ENCODE measurements around the gene COX6B1.
A peak's percentile ranks its signal among the peaks of the same experiment; 100 is the strongest.
"Not testable (repeated sequence)": the region's sequence is repeated elsewhere in the genome, so short reads cannot be mapped to it uniquely, and the experiment has no call there.

Gene COX6B1

GRCh38 chr19:35666251-35666913 lies 18.3 kb downstream of the COX6B1 start, which contains the start of gene UPK1A:
UPK1A (plus strand) TSS chr19:35666517; CDS start chr19:35666813, 296 bp downstream.
- no peak for FAIRE-seq

DNA sequence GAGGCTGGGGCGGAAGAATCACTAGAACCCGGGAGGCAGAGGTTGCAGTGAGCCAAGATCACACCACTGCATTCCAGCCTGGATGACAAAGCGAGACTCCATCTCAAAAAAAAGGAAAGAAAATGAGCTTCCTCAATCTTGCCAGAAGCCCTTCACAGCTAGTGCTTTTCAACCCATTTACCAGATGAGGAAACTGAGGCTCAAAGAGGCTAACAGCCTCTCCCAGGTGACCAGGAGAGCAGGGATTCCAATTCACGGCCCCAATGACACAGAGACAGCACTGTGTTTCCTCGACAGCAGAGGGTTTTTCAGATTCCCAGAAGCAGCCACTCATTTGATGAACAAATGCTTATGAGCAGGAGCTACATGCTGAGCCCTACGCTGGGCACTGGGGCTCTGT lies 21.4 kb downstream of the COX6B1 start:
- no peak for FAIRE-seq

DNA sequence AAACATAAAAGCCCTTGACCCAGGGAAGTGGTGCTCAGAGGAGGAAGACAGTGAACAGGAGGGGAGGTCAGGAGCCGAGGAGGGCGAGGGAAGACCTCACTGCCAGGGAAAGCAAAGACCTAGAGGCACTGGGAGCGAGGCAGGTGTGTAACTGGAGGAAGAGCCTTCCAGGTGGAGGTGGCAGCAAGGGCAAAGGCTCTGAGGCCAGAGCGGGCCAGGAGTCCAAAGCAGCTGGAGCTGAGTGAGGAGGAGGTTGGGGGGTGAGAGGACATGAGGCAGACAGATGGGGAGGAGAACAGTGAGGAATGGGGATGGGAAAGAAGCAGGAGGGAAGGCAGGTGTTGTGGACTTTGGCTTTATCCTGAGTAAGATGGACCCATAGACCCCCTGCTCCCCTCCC lies 21.9 kb downstream of the COX6B1 start:
- no peak for FAIRE-seq

- FAIRE-seq, result no peak
These were observed 22.6 kb downstream of the COX6B1 start for GRCh38 chr19:35670686-35671085.

GRCh38 chr19:35671818-35672217 lies 23.7 kb downstream of the COX6B1 start:
- no peak for FAIRE-seq

DNA sequence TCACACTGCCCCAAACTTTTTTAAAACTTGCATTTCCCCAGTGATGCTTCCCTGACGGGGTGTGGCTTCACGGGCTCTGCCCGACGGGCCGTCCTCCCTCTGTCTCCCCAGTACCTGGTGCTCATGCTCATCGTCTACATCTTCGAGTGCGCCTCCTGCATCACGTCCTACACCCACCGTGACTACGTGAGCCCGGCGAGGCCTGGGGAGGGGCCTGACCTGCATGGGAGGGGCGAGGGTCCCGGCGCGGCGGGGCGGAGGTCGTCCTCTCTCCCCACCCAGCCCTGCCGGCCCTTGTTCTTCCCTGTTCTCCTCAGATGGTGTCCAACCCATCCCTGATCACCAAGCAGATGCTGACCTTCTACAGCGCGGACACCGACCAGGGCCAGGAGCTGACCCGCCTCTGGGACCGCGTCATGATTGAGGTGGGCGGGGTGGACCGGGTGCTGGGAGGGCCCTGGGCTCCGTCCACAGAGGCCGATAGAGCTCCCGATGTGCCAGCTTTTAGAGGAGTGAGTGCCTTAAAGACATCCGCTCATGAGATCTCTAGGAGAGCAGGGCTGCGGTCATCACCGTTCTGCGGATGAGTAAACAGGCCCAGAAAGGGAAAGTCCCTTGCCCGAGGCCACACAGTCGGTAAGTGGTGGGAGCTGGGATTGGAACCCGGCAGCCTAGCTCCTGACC lies 25.1 kb downstream of the COX6B1 start:
- peak; percentile 27 for FAIRE-seq

DNA sequence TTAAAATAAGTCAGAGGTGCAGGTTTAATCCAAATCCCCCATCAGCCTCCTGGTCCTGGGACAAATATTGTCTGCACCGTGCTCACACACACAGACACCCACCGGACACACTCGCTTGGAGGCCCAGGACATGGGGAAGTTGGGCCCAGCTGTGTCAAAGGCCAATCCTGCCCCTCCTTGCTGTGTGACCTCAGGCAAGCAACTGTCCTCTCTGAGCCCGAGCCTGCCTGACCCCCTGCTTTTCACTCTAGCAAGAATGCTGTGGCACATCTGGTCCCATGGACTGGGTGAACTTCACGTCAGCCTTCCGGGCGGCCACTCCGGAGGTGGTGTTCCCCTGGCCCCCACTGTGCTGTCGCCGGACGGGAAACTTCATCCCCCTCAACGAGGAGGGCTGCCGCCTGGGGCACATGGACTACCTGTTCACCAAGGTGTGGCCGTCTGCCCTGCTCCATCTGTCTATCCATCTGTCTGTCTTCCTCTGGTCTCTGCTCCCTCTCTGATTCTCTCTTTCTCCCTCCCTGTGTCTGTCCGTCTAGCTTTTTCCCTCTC lies 27.5 kb downstream of the COX6B1 start:
- no peak for FAIRE-seq

- FAIRE-seq, result no peak
These were observed 41.7 kb downstream of the COX6B1 start for GRCh38 chr19:35689836-35690235.

GRCh38 chr19:35691106-35691505 lies 43.0 kb downstream of the COX6B1 start:
- not testable (repeated sequence) for FAIRE-seq

DNA sequence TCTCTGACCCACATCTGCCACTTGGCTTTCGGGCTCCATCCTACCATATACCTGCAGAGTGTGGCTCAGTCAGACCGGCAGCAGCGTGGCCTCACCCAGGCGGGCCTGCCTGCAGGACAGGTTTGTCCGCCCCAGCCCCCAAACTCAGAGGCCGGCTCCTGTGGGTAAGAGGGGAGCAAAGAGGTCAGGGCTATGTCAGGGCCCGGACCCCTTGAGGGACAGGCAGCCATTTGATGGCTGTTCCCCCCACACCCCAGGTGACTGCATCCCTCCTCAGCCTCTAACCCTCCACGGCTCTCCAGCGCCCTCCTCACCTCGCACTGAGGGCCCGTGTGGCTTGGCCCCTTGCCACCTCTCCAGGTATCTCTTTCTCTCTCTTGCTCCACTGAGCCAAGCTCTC lies 43.9 kb downstream of the COX6B1 start:
- no peak for FAIRE-seq

DNA sequence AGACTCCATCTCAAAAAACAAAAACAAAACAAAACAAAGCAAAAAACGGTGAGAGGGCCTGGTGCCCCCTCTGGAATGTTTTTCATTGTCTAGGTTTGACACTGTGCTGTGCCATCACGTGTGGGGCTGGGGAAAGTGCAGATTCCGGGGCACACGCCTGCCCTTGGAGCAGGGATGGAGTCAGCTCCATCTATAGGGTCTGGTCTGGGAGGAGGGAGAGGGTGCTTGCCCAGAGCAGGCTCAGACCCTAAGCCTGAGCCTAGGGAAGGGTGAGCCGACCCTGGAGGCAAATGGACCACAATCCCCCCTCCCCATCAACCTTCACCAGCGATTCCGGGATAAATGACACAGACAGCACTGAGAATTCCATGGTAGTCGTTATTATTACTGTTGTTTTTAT lies 45.3 kb downstream of the COX6B1 start:
- FAIRE-seq, result no peak

- FAIRE-seq, result peak; percentile 57
These were observed 45.9 kb downstream of the COX6B1 start for GRCh38 chr19:35693835-35694599.

DNA sequence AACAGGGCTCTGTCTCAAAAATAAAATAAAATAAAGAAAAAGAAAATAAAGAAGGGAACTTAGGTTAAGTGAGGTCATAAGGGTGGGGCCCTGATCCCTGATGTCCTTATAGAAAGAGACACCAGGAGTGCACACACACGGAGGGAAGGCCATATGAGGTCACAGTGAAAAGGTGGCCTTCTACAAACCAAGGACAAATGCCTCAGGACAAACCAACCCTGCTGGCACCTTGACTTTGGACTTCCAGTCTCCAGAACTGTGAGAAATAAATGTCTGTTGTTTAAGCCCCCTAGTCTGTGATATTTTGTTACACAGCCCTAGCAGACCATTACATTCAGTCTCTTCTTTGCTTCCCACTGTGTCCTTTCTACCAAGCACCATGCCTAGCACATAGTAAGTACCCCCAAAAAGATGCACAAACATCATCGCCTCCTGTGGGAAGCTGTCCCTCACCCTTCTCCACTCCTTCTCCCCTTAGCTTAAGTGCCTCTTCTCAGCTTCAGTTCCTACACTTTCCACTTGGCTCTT lies 47.8 kb downstream of the COX6B1 start:
- no peak for FAIRE-seq

DNA sequence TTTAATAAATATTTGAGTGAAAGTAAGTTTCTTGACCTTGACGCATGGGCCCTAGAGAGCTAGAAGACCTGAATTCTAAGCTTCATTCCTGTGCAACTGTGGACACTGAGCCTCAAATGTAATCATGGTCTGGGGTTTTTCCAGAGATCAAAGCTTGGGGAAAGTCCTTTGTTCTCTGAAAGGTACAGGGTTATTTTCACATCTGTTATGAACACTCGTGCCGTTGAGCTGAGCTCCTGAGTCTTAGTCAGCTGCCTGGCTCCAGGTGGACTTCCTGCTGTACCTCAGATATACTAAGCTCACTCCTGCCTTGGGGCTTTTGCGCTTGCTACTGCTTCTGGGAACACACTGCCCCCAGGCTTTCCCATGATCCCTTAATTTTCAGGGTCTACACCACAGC lies 48.7 kb downstream of the COX6B1 start:
- FAIRE-seq, result no peak

GRCh38 chr19:35702223-35703012 lies 54.3 kb downstream of the COX6B1 start:
- peak; percentile 96 for FAIRE-seq

- no peak for FAIRE-seq
These were observed 55.2 kb downstream of the COX6B1 start for GRCh38 chr19:35703343-35703742.

DNA sequence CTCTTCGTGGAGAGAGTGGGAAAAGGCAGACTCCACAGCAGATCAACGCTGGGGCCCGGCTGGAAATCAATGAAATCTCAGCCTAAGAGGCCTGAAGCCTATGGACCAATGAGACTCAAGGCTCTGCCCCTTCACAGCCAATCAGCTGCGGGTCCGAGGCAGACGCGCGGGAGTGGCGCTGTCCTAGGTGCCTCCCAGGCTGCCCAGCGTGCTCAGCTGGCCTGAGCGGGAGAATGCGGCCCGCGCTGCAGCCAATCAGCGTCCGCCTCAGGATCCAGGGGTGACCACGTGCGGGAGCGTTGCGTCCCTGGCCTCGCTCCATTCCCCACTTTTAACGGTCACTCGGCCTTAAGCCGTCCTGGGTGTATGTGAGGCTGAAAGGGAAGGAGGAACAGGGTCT lies 56.1 kb downstream of the COX6B1 start, which contains the start of gene ZBTB32:
Gene ZBTB32 (plus strand): TSS at position 341 of the 400 bp plus-strand sequence. CDS start 10,069 bp downstream, outside the sequence.
- FAIRE-seq, result no peak
